Middle frontal gyrus (tissue), 1 donor: ENCODE results near the gene GNPDA1.
A peak's percentile ranks its signal among the peaks of the same experiment; 100 is the strongest.
"Not testable (repeated sequence)": the region's sequence is repeated elsewhere in the genome, so short reads cannot be mapped to it uniquely, and the experiment has no call there.

Experiments
- DNase-seq: peaks from one replicate; pipeline ENCODE4 v3.0.0-alpha.2; 2015; ENCODE audit warnings: low spot score; ENCODE audit errors: extremely low spot score

The GNPDA1 gene

DNA sequence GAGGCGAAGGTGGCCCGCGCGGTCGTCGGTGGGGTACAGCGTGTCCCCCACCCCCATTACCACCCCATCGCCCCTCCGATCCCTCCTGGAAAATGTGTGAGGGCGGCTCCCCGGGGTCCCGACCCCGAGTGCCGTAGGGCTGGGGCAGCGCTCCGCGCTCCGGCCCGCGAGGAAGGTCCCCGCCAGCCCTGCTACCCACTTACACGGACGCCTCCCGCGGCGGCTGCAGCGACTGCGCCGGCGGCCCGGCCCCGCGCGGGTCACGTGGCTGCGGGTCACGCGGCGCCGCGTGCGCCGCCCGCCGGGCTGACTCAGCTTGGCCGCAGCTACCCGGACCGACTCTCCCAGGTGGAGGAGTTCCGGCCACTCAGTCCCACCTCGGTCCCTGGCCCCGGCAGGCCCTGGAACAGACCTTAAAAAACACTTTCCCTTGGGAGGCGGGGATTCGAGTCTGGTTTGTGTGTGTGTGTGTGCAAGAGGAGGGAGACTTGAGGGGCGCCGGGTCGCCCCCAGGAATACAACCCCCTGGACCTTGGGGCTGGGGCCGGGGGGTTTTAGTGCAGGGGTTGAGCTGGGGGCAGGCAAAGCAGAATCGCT, at the start of gene GNPDA1:
GNPDA1 (minus strand) TSS at position 236 of the 597 bp plus-strand sequence. CDS start 992 bp downstream, outside the sequence.
- peak; percentile 61 for DNase-seq

DNA sequence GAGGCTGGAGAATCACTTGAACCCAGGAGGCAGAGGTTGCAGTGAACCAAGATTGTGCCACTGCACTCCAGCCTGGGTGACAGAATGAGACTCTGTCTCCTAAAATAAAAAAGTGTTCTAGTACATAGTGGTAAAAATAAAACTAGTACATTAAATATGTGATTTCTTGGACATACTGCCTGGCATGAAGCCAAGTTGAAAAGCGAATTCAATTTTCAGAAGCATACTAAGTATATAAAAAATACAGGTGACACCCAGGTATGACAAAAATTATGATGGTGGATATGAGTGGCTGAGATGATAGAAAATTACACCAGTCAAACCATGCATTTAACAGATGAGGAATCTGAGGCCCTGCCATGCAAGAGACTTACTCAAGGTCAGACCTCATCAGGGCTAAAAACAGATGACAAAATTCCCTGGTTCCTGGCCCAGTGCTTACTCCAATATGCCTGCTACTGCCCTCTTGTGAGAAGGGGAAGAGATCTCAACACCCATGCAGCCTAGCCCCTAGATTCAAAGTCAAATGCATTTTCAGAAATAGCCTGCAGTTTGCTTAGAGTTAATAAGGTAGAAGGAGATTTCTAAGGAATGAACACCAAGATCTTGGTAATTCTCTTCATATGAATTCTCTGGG, 46.6 kb upstream of the GNPDA1 start:
- DNase-seq = no peak

DNA sequence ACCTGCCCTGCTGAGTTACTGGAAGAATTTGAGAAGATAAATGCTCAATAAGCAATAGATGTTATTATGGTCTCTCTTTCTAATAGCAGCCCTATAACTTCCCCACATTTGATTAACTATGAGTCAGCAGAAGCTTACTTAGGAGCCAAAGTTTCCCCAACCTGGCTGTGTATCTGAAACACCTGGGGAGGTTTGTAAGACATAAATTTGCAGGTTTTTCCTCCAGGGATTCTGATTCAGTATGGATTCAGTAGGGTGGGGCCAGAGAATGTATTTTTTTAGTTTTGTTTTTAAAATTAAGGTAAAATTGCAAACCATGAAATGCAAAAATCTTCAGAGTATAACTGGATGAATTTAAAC, 44.9 kb upstream of the GNPDA1 start:
- DNase-seq = no peak

DNA sequence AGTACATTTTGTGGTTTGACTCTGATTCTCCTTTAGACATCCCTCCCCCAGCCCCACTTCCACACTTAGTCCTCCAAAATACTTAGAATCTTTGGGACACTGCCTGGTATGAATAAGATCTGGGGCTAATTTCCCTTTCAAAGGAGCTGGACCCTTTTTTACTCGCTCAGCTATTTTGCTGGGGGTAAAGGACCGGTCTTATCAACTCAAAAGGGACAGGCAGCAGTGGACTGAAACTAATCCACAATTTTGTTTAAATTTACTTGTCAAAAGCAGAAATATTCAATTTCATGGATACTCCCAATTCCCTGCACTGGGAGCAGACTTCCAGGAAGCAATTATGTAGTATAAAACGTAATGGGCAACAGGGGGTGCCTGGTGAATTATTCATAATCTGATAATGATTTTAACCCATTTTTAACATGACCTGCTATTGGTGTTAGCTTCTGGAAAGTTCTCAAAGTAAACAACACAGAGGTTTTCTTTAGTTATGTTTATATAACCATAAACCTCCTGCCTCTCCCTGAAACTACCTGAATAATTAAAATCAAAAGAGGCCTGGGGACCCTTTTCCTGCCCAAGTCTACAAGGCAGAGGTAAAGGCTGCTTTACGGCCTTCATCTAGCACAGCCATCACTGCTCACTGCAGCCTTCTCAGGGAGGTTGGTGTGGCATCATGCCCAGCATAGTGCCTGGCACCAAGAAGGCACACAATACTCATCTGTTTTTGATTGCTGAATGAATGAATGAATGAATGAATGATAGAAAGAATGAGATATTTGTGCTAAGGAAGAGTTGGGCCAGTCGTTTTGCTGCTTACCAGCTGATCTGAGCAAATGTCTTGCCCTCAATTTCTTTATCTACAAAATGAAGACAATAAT, 44.2 kb upstream of the GNPDA1 start:
- no peak for DNase-seq

DNA sequence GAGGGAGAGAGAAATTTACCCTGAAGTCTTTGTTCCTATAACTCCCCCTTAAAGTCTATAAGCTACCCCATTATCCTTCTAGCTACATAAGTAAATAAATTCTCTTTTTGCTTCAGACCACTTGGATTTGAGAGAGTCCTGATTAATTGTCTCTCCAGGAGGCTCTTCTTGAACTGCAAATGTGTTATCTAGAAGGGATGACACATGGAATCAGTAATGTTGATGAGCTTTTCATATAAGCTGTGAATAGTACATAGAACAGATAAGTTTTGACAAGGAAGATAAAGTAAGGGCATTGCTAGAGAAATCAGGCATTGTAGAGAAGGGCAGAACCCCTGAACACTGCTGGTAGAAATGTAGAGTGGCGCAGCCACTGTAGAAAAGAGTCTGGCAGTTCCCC, 42.5 kb upstream of the GNPDA1 start:
- DNase-seq = no peak

DNA sequence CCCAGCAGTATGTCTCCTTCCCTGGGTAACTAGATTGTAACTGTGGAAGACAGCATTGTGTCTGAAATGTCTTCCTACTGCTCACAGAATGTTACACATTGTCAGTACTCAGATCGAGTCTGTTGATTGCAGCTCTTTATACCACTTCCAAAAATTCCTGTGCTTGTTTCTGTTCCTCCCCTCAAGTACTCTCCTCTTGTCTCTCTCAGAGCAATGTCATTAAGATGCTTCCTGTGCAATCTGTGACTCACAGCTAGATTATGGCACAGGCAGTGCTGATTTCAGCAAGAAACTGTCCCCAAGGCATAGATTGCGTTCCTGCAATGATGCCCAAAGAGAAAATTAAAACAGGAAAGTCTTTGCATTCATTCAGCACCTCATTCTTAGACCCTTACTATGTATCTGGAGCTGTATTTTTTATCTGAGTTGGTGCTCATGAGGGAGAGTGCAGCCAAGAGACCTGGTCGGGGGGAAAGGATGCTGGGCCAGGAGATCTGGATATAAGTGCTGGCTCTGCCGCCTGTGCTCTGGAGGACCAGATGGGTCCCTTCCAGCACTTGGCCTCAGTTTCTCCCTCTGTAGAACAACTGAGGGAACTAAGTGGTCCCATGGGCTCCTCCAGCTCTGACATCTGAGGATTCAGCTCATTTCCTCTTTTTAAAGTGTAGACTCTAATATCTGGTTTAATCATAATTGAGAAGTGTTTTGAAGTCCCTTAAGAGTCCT, 40.8 kb upstream of the GNPDA1 start:
- peak; percentile 13 for DNase-seq

DNA sequence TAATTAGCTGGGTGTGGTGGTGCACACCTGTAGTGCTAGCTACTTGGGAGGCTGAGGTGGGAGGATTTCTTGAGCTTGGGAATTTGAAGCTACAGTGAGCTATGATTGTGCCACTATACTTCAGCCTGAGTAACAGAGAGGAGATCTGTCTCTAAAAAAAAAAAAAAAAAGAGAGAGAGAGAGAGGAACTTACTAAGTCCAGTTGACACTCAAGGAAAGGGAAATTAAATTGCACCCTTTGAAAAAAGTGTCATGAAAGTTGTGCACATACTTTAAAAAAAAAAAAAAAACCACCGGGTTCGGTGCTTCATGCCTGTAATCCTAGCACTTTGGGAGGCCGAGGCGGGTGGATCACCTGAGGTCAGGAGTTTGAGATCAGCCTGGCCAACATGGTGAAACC, 39.2 kb upstream of the GNPDA1 start:
- DNase-seq = not testable (repeated sequence)

DNA sequence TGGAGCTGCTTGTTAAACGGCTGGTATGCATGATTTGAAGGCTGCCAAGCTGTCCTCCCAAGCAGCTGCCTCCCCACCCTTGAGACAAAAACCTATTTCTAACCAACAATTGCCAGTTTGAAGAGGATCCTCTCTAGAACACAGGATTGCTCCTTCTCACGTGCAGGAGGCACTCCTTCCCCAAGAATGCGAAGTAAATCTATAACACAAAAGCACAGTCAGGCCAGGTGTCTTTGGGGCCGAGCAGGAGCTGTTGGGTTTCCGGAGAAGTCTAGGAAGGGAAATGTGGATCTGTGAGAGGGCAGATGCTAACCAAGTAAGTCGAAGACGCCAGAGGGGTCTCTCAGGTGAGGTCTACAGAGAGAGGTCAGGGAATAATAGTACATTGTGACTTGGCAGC, 35.4 kb upstream of the GNPDA1 start:
- no peak for DNase-seq

DNA sequence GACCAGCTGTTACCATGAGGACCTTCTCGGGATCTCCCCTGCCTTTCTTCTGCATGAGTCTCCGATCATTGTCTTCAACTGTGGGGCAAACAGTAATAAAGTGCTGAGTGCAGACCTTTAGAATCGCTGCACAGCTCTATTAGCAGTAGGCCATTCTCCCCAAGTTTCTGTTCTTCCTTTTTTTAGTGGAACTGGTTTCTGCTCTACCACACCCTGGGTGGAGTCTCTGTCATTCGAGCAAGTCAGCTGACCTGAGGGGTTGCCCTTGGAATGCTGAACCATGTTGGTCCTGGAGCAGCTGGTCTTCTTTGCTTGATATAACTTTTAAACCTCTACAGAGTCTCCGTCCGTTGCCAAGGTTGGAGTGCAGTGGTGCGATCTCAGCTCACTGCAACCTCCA, 33.4 kb upstream of the GNPDA1 start:
- DNase-seq = no peak

DNA sequence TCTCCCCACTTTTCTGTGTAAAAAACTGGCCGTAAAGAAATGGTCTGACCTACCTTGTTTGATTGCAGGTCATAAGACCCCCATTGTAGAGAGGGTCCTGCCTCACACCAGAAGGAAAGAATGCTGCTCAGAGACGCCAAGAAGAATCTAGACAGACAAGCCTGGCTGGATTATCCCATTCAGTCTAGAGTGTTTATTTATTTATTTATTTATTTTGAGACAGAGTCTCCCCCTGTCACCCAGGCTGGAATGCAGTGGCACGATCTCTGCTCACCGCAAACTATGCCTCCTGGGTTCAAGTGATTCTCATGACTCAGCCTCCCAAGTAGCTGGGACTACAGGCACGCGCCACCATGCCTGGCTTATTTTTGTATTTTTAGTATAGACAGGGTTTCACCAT, 28.1 kb upstream of the GNPDA1 start:
- not testable (repeated sequence) for DNase-seq

DNA sequence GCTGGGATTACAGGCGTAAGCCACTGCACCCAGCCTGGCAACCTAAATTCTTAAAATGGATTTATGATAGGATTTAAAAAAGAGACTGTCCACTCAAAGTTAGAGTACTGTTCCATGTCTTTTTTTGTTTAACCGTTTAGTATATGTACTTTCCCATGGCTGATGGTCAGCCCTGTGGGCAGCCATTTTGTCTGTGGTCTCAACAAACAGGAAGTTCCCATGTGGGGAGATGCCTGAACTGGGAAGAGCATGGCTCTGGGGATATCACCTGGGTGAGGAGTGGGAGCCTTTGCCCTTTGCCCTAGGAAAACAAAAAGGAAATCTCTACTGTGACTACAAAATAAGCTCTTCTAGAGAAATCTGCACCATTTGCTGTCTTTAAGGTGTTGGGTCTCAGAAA, 27.5 kb upstream of the GNPDA1 start:
- DNase-seq = no peak

DNA sequence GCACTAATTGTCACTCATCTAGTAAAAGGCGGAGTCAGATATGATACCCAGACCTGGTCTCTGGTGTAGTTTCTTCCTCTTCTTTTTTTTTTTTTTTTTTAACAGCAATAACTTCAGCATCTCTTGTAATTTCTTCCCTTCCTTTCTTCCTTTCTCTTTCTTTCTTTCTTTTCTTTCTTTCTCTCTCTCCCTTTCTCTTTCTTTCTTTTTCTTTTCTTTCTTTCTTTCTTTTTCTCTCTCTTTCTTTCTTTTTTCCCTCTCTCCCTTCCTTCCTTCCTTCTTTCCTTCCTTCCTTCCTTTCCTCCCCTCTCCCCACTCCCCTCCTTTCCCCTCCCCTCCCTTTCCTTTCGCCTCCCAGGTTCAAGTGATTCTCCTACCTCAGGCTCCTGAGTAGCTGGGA, 25.9 kb upstream of the GNPDA1 start:
- DNase-seq = no peak

DNA sequence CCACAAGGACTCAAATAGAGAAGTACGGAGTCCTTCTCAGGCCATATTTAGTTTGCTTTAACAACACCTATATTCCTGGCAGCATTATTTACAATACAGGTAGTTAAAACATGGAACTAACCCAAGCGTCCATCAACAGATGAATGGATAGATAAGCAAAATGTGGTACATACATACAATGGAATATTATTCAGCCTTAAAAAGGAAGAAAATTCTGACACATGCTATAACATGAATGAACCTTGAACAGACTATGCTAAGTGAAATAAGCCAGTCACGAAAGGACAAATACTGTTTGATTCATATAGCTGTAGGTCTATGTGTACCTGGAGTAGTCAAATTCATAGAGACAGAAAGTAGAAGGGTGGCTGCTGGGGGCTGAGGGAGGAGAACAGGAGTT, 24.8 kb upstream of the GNPDA1 start:
- DNase-seq = not testable (repeated sequence)

DNA sequence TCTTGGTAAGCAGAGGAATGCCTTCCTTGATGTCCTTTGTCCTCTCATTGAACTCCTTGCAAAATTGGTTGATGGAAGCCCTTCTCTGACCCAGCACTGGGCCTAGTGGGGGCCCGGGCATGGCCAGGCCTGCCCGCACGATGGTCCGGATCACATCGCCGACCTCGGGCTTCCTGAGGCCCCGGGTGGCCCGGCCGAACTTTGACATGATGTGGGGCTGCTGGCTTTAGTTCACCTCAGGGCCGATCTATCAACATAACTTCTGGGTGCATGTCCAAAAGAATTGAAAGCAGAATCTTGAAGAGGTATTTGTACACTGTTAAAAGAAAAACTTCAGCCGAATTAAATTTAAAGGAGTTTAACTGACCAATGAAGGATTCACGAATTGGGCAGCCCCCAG, 24.1 kb upstream of the GNPDA1 start:
- no peak for DNase-seq

DNA sequence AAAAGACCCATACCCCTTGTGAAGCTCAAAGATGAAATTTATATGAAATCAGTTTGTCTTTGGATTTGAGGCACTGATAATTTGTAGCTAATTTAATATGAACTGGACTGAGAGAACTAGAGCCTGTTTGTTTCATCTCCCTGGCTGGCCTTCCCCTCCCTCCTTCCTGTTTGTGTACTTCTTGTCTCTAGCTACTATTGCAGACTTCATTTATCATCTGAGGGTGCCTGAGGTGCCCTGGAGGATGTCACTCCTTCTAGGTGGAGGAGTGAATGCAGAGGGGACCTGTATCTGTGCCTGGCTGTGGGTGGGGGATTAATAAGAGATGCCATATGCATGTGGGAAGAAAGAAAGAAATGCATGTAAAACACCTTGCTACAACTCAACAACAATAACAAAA, 22.2 kb upstream of the GNPDA1 start:
- no peak for DNase-seq

DNA sequence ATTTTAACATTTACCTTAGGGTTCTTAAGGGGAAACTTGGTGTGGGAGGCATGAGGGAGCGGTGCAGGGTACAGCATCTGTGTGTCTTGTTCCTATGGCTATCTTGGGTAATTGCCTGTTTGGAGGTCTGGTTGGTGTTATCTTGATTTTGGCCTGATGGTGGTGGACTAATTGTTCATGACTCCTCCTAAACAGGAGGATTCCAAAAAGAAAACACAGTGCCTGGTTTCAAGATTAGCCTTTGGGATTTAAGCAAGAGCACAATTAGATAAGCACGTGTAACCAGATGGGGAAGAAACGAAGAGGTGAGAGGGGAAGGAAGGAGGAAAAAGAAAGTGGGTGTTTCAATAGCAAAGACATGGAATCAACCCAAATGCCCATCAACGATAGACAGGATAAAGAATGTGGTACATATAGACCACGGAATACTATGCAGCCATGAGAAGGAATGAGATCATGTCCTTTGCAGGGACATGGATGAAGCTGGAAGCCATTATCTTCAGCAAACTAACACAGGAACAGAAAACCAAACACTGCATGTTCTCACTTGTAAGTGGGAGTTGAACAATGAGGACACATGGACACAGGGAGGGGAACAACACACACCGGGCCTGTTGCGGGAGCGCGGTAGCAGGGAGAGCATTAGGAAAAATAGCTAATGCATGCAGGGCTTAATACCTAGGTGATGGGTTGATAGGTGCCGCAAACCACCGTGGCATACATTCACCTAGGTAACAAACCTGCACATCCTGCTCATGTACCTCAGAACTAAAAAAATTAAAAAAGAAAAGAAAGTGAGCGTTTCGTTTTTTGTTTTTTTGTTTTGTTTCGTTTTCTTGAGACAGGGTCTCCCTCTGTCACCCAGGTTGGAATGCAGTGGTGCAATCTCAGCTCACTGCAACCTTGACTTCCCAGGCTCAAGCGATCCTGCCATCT, 21.1 kb upstream of the GNPDA1 start:
- not testable (repeated sequence) for DNase-seq

DNA sequence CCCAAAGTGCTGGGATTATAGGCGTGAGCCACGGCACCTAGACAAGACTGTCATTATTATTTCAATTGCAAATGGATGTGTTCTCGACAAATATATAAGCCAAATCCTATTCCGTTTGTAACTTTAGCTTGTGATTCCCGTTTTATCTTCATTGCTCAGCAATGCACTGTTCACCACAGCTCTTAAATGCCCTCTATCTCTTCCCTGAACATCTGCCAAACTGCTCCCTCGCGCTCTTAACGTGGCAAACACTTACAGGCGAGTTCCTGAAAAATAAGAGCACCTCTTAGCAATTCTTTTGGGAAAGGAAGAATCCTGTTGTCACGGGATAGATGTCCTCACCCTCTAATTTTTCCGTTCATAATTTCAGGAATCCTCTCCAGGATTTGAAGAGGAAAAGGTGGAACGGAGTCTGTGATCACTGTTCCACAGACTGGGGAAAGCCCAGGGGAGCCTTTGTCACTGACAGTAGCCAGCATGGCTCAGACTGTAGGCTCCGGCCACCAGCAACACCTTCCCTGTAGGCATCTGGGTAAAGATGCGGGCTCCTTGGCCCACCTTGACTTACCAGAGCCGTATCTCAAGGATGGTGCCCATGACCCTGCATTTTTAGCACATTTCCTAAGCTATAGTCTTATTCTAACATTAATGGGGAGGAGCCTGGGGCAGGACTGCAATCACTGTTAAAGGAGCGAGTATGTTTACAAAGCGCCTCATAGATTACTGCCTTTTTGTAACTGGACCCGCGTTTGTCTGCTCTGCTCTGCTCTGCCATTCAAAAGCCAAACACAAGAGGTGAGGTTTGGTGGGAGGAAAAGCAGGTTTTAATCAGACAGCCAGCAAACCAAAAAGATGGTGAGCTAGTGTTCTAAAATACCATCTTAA, 20.2 kb upstream of the GNPDA1 start:
- DNase-seq = no peak

DNA sequence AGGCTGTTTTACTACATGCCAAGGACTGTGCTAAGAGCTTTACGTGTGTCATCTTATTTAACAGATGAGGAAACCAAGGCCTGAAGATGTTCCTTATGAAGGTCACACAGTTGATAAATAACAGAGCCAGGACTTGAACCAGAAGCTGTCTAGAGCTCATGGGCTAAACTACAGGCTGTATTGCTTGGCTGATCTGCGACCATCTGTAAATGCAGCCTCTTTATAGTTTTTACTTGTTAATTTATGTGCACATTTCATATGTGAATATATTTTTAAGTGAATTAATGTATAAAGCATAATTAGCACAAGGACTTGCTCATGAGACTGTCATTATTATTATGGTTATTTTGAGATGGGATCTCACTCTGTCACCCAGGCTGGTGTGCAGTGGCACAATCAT, 19.3 kb upstream of the GNPDA1 start:
- DNase-seq = no peak

DNA sequence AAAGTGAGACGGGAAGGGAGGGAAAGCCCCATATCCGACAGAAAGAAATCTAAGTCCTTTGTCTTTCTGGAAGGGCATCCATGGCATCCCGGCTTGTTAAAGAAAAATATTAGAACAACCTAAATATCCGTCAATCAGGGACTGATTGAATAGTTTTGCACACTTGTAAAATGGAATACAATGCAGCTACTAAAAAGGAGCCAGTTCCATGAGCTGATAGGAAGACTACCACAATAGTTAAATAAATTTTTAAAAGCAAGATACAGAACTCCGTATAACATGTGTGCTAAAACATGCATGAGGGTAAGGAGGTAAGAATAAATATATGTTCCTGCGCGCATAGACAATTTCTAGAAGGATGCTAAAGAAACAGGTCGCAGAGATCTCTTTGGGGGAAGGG, 12.8 kb upstream of the GNPDA1 start:
- DNase-seq = no peak
